CD4-positive, alpha-beta T cell (primary cell): ENCODE data around the gene CMIP. TPM values are rescaled to one million over a fixed set of nuclear protein-coding genes. Genes with fewer than 3 reads are reported as not detected.
A peak's percentile ranks its signal among the peaks of the same experiment; 100 is the strongest.

Experiments
- ATAC-seq: fragments of 200-7000 bp; cut with Tn5 transposase; one replicate; pipeline ENCODE4 v1.10.0; 2022; ENCODE audit warnings: mild to moderate bottlenecking; ENCODE audit not compliant: poor library complexity
- CTCF ChIA-PET: fragments of 350-600 bp; sonication (Branson Sonifier 250); formaldehyde crosslinking; loops from one replicate; lab custom pipeline; 2021; ENCODE audit warnings: antibody characterized with exemption, inconsistent platforms; lab: Charles Lee
- POLR2A ChIA-PET: fragments of 350-600 bp; sonication (Branson Sonifier 250); formaldehyde crosslinking; loops from one replicate; lab custom pipeline; 2021; ENCODE audit warnings: antibody characterized with exemption, inconsistent platforms; lab: Charles Lee
- DNase-seq, 14 experiments: peaks; one replicate each; pipeline ENCODE4 v3.0.0-alpha.2; 2013 to 2020; ENCODE audit warnings: mixed read lengths in 2 of 14
- H3K27ac ChIP-seq, 2 donors: one replicate each; pipeline versions ENCODE4 v1.5.1 to v1.7.0; 2013; ENCODE audit warnings: low read length in 2 of 2, low read depth in 1 of 2, mild to moderate bottlenecking in 1 of 2
- H3K27me3 ChIP-seq, 2 experiments: 1 replicate in 1 of 2; 2 replicates in 1 of 2; pipeline versions ENCODE4 v1.6.1 to v1.7.0; 2013; ENCODE audit warnings: low read length in 2 of 2, control low read depth in 1 of 2, mild to moderate bottlenecking in 1 of 2, moderate library complexity in 1 of 2; ENCODE audit not compliant: insufficient read depth in 2 of 2, control insufficient read depth in 1 of 2
- H3K36me3 ChIP-seq: one replicate; pipeline ENCODE4 v1.6.1; 2013; ENCODE audit warnings: low read length, control low read depth; ENCODE audit not compliant: insufficient read depth
- H3K4me1 ChIP-seq: one replicate; pipeline ENCODE4 v1.6.1; 2013; ENCODE audit warnings: low read length, control low read depth; ENCODE audit not compliant: insufficient read depth
- H3K4me3 ChIP-seq: one replicate; pipeline ENCODE4 v1.5.1; 2013; ENCODE audit warnings: mild to moderate bottlenecking, low read length, moderate library complexity
- H3K9me3 ChIP-seq, 2 experiments: 1 replicate in 1 of 2; 2 replicates in 1 of 2; pipeline versions ENCODE4 v1.6.1 to v1.7.0; 2013; ENCODE audit warnings: low read length in 2 of 2, mild to moderate bottlenecking in 2 of 2, control low read depth in 1 of 2, moderate library complexity in 1 of 2; ENCODE audit not compliant: control insufficient read depth in 1 of 2, insufficient read depth in 1 of 2
- H3K27ac Mint-ChIP-seq: one replicate; pipeline ENCODE4 v1.8.0; 2020; ENCODE audit warnings: mixed read lengths
- H3K27me3 Mint-ChIP-seq: one replicate; pipeline ENCODE4 v1.8.0; 2021; ENCODE audit warnings: mixed read lengths
- H3K36me3 Mint-ChIP-seq: one replicate; pipeline ENCODE4 v1.8.0; 2021; ENCODE audit warnings: low read depth, mixed read lengths
- H3K4me1 Mint-ChIP-seq: one replicate; pipeline ENCODE4 v1.8.0; 2021; ENCODE audit warnings: low read depth, mixed read lengths
- H3K4me3 Mint-ChIP-seq: one replicate; pipeline ENCODE4 v1.8.0; 2020; ENCODE audit warnings: mild to moderate bottlenecking, mixed read lengths
- H3K9me3 Mint-ChIP-seq: one replicate; pipeline ENCODE4 v1.8.0; 2020; ENCODE audit warnings: mixed read lengths
- CTCF ChIP-seq: fragments of 200-600 bp; IDR thresholded peaks from one replicate; pipeline ENCODE4 v1.8.0; 2022; ENCODE audit warnings: antibody characterized with exemption, mild to moderate bottlenecking
- intact Hi-C, 2 experiments: fragments of 100-400 bp; cut with DNase I in 1 of 2; cut with micrococcal nuclease in 1 of 2; formaldehyde crosslinking; loops; one replicate each; pipeline versions ENCODE4 v1.15.1 to v1.9.0; 2023 to 2025; cut with DNase I, micrococcal nuclease
- total RNA-seq, 174 experiments: library from RNA in 2 of 174; stranded (reverse) in 2 of 174; gene quantifications; one replicate each; pipeline ENCODE4 v1.2.3 and lab custom pipeline; 2021 to 2026

The CMIP gene
- total RNA-seq, 2 experiments from 2014 or later, result 33.5 to 35.3 TPM

GRCh38 chr16:81629034-81629802 is 184.6 kb downstream of the CMIP start:
- ChIA-PET POLR2A (no interaction called here), CTCF (no interaction called here)
- intact Hi-C loops, result loop anchor here in 1 of 2 experiments (10.0 kb wide), 1 partner anchor 614 kb away; no protein-coding TSS in a partner anchor
- no peak for TF ChIP-seq CTCF
- H3K4me3 ChIP-seq, result no peak overlapping the region
- peaks cover 35% of the 10 kb centered on the region for H3K4me1 ChIP-seq
- no peaks in the 10 kb centered on the region for H3K27me3 Mint-ChIP-seq
- ATAC-seq, result no peak
- H3K27ac ChIP-seq, result no peak overlapping the region
- H3K4me3 Mint-ChIP-seq, result no peak overlapping the region
- H3K36me3 ChIP-seq, result no peaks in the 10 kb centered on the region
- H3K9me3 ChIP-seq, result no peaks in the 10 kb centered on the region
- H3K36me3 Mint-ChIP-seq, result peaks cover 5% of the 10 kb centered on the region
- peak in 2 of 14 experiments; percentile 47 to 58 for DNase-seq
- no peaks in the 10 kb centered on the region for H3K9me3 Mint-ChIP-seq
- H3K27ac Mint-ChIP-seq, result peak overlapping the region; percentile 94
- peaks cover 50% of the 10 kb centered on the region for H3K4me1 Mint-ChIP-seq
- no peaks in the 10 kb centered on the region for H3K27me3 ChIP-seq

GRCh38 chr16:81629896-81630634 is 185.5 kb downstream of the CMIP start:
- H3K4me1 ChIP-seq, result peaks cover 38% of the 10 kb centered on the region
- H3K27me3 Mint-ChIP-seq, result no peaks in the 10 kb centered on the region
- no peak for ATAC-seq
- peaks cover 48% of the 10 kb centered on the region for H3K4me1 Mint-ChIP-seq
- POLR2A ChIA-PET, result interaction anchor here (0.7 kb wide), 1 partner anchor 38 kb away, joined by 3 read pairs; no protein-coding TSS in a partner anchor
- CTCF ChIA-PET, result no interaction called here
- H3K9me3 Mint-ChIP-seq, result no peaks in the 10 kb centered on the region
- no peaks in the 10 kb centered on the region for H3K36me3 ChIP-seq
- H3K36me3 Mint-ChIP-seq, result peaks cover 5% of the 10 kb centered on the region
- intact Hi-C loops, result loop anchor here (5.0 to 10.0 kb wide), 2 partner anchors 87 to 615 kb away; no protein-coding TSS in a partner anchor
- H3K9me3 ChIP-seq, result no peaks in the 10 kb centered on the region
- no peak overlapping the region for H3K27ac ChIP-seq
- H3K27me3 ChIP-seq, result no peaks in the 10 kb centered on the region
- peak overlapping the region; percentile 94 for H3K27ac Mint-ChIP-seq
- TF ChIP-seq CTCF, result no peak
- no peak for DNase-seq
- no peak overlapping the region for H3K4me3 Mint-ChIP-seq
- no peak overlapping the region for H3K4me3 ChIP-seq

- Histone ChIP-seq H3K36me3 (no peaks in the 10 kb centered on the region), H3K27ac (no peak overlapping the region), H3K4me3 (no peak overlapping the region), H3K4me1 (peaks cover 34% of the 10 kb centered on the region), H3K27me3 (no peaks in the 10 kb centered on the region), H3K9me3 (no peaks in the 10 kb centered on the region)
- no peaks in the 10 kb centered on the region for H3K27me3 Mint-ChIP-seq
- H3K4me1 Mint-ChIP-seq, result peaks cover 52% of the 10 kb centered on the region
- no peak for ATAC-seq
- H3K36me3 Mint-ChIP-seq, result peaks cover 5% of the 10 kb centered on the region
- H3K9me3 Mint-ChIP-seq, result no peaks in the 10 kb centered on the region
- no peak for DNase-seq
- POLR2A ChIA-PET, result interaction anchor here (0.7 to 1.2 kb wide), 2 partner anchors 37 to 99 kb away, joined by 3 read pairs; no protein-coding TSS in a partner anchor
- peak overlapping the region; percentile 94 for H3K27ac Mint-ChIP-seq
- intact Hi-C loops, result loop anchor here in 1 of 2 experiments (5.0 kb wide), 1 partner anchor 87 kb away; no protein-coding TSS in a partner anchor
- CTCF ChIA-PET, result no interaction called here
- no peak for TF ChIP-seq CTCF
- no peak overlapping the region for H3K4me3 Mint-ChIP-seq
Observed at GRCh38 chr16:81630635-81631031, 186.0 kb downstream of the CMIP start.
